Raji (cell line): Measurements from ENCODE around the gene POLD4.
A peak's percentile ranks its signal among the peaks of the same experiment; 100 is the strongest.

Experiments used
- POLR2A ChIP-seq: IDR thresholded peaks from 2 replicates; pipeline ENCODE4 v1.6.1; 2011; ENCODE audit warnings: low read depth, low read length, control low read depth; ENCODE audit not compliant: insufficient read depth

Gene POLD4

DNA sequence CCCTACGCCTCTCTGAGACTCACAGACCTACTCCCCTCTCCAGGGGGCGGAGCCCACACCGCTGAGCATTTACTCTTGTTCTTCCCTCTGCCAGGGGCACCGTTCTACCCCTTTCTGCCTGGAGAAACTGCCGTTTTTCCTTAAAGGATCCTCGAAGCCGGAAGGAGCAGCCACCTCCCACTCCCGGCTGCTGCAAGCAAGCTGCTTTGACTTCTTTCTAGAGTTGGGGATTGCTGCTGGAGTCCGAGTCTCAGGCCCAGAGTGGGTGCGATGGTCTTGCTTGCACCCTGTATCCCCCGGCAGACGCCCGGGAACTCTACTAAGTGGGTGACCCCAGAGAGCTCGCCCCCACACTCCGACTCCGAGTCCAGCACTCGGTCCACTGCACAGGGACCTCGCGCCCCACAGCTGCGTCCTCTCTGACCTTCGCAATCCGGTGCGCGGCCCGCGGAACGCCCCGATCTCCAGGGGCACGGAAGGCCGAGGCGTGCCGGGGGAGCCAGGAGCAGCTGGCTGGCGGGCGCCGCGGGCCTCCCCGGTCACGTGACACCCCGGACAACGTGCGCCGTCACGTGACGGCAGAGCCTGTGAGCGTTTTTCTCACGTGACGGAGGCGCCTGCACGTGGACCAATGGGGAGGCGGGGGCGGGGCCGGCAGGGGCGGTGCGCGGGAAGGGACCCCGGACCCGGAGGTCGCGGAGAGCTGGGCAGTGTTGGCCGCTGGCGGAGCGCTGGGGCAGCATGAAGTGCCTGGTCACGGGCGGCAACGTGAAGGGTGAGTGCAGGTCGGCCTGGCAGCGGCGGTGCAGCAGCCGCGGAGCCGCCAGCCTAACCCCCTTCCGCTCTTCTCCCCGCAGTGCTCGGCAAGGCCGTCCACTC lies 38.2 kb upstream of the POLD4 start, which contains the start of gene RAD9A:
Gene RAD9A, plus strand, starts transcription at position 683 of the 879 bp plus-strand sequence. Its CDS starts 59 bp downstream, at position 742.
- TF ChIP-seq POLR2A, result peak; percentile 86

DNA sequence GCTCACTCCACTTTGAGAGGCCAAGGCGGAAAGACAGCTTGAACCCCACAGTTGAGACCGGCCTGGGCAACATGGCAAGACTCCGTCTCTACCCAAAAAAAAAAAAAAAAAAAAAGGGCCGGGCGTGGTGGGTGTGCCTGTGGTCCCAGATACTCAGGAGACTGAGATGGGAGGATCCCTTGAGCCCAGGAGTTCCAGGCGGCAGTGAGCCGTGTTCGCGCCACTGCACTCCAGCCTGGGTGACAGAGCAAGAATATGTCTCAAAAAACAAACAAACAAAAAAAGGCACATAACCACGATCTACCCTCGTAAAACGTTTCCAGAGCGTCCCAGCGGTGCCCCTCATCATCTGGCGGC lies 37.6 kb upstream of the POLD4 start:
- no peak for TF ChIP-seq POLR2A

DNA sequence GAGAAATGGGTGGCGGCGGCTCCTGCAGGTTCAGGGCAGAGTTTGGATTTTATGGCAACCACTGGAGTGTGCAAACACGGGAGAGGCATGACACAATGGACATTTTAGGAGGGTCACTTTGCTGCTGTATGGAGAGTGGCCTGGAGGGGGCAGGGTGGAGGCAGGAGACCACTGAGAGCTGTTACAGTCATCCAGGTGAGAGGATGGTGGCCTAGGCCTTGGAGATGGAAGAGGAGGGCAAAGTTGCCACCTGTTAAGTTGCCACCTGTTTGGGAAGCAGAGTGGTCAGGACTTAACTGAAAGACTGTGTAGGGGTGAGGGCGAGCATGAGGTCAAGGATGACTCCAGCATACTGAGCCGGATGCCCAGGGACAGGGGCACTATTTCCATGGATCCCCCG lies 36.1 kb upstream of the POLD4 start:
- TF ChIP-seq POLR2A, result peak; percentile 5; the same call in 1 of the 2 replicates

DNA sequence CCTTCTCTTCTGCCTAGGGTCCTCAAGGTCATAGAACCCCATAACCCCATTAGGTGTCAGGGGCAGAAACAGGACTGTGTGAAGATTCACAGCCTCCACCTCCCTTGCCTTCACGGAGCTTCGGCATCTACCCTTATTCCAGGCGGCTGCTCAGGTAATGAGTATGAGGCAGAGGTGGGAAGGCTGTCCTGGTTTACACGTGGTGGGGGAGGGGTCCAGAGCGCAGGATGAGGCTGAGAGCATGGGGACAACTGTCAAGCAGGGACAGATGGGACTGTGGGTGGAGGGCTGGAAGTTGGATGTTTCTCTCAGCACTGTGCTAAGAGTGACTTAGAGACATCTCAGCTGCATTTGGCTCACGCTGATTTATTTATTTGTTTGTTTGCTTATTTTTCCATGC lies 34.2 kb upstream of the POLD4 start:
- TF ChIP-seq POLR2A, result no peak

DNA sequence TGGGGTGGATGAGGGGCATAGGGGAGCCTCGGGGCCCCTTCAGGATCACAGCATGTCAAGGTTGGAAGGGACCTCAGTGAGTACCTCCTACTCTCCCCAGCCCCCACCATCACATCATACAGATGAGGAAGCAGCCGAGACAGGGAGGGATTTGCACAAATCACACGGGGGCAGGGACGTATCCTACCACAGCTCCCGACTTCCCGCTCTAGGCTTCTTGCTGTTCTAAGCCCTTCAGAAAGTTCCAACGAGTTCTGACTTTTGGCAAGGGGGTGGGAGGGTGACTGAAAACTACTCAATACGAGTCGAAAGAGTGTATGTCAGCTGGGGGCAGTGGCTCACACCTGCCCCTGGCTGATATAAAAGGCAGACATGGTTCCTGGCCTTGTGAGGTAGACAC lies 33.7 kb upstream of the POLD4 start:
- no peak for TF ChIP-seq POLR2A

DNA sequence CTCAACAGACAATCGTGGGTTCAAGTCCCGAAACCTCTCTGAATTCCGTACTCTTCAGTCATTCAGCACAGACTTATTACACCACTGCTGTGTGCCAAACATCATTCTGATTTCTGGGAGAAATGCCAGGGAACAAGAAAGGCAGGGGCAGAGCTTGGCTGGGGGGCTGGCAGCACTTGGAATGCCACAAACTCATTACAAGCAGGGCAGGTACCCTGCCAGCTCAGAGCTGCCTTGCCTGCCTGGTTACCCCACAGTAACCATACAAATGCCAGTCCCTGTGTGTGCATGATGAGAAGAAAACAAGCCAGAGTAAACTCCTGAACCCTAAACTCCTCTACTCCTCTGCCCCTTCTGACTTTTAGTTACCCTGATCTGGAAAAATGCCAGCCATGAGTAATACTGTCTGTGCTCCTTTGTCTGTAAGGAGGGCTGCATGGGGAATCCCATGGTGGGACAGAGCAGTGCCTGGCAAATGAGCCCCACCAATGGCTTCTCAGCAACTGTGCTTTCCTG lies 31.6 kb upstream of the POLD4 start:
- no peak for TF ChIP-seq POLR2A

DNA sequence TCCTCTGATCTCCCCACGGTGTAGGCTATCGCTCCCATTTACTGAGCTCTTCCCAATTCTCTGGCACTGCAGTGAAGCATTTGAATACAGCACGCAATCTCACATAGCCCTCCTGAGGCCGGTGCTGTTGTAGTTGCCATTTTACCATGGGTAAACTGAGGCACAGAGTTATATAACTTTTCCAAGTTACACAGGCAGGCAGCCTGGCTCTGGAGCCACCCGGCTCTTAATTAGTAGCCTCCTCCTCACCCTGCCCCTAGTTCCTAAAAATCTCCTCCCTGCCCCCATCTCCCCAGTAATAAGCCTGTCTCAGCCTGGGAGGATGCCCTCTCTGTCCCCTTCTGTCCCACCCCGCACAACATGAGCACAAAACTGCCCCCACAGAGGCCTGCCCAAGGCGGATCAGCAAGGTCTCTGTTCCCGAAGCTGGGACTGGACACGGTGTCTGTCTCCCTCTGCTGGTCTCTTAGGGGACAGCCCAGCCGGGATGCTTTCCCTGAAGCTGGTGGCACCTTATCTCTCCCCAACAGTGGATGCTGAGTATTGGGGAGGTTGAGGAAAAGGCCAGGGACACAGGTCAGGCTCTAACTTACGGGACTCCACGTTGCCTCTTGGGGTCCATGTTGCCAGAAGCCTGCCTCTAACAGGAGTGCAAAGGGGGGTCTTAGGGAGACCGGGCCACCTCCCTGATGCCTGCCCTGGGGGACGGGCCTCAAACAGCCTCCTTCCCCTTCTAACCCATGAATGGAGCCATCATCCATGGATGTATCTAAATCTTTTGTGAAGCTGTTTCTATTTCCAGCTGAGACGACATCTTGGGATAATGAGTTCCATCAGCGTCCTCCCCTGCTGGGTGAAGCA lies 29.2 kb upstream of the POLD4 start:
- no peak for TF ChIP-seq POLR2A

DNA sequence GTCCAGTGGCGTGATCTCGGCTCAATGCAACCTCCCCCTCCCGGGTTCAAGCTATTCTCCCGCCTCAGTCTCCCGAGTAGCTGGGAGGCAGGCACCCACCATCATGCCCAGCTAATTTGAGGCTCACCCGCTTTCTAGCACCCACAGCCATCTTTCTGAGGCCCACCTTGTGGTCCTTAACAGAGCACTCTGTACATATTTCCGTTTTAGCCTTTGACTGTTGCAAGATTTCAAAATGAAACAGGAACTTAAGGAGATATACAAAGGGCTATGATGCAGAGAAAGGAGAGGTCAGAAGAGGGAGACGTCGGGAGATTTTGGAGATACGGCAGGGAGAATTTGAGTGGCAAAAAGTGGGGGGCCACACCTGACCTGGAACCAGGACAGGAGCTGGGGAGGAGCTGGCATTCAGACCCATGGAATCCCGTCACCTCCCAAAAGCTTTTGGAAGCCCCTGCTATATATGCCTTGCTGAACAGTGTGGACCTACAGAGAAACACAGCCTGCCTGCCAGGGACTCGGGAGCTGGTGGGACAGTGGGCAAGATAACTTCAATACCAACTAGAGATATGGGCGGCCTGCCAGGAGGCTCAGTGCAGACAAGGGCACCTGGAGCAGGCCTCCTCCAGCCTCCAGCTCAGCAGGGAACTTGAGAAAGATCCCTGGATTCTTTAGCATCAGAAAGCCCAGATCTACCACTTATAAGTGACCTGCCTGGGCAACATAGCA lies 28.1 kb upstream of the POLD4 start:
- peak; percentile 58; the same call in 1 of the 2 replicates for TF ChIP-seq POLR2A

DNA sequence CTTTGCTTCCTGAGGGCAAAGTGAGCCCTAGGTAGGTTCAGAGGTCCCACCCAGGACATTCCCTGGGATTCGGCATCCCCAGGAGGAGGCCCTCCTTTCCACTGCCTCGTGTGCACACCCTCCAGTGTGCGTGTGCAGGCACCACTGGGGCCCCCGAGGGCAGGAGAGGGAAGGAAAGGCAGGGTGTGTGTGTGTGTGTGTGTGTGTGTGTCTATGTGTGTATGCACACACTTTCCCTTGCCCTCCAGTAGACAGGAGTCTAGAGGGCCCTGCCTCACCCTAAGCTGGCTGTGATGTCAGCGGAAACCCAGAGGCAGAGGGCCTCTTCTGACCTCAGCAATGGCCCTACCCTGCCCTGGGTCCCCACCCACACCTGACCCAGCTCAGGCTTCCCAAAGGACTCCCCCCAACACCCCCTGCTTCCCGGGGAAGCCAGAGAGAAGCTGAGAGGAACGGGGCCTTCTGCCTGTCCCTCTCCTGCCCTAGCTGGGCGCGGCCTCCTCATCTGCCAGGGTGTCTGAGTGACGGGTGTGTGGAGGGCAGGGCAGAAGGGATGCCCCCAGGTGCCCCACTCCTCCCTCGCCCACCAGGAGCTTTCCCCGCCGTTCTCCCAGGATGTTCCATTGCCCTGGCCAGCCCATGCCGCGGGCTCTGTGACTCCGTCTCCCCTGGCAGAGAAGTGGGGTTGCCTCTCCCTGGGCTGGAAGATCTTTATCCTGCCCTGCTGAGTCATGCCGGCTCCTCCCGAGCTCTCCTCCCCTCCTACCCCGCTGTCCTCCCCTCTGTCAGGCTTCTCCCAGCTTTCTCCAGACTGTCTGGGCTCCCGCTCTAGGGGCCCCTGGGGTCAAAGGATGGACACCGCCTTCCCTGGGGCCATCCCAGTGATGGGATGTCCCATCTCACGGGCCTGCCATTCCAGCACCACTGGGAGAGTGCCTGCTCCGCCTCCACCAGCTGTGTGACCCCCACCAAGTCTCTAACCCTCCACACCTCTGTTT lies 26.0 kb upstream of the POLD4 start:
- TF ChIP-seq POLR2A, result no peak

DNA sequence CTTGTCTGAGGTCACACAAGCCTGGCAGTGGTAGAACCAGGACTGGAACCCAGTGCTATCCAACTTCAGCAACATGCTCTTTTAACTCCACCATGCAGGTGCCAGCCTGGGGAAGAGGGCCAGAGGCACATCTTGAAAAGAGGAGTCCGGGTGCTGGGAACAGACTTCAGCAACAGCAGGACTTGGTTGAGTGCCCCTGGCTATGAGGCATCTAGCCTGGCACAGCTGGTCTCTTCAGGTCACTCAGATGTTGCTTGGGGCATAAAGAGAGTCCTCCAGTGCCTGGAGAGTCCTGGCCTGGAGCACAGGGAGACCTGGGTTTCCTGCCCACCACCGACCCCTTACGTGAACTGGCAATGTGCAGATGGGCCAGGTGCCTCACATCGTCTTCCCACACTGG lies 25.2 kb upstream of the POLD4 start:
- no peak for TF ChIP-seq POLR2A

DNA sequence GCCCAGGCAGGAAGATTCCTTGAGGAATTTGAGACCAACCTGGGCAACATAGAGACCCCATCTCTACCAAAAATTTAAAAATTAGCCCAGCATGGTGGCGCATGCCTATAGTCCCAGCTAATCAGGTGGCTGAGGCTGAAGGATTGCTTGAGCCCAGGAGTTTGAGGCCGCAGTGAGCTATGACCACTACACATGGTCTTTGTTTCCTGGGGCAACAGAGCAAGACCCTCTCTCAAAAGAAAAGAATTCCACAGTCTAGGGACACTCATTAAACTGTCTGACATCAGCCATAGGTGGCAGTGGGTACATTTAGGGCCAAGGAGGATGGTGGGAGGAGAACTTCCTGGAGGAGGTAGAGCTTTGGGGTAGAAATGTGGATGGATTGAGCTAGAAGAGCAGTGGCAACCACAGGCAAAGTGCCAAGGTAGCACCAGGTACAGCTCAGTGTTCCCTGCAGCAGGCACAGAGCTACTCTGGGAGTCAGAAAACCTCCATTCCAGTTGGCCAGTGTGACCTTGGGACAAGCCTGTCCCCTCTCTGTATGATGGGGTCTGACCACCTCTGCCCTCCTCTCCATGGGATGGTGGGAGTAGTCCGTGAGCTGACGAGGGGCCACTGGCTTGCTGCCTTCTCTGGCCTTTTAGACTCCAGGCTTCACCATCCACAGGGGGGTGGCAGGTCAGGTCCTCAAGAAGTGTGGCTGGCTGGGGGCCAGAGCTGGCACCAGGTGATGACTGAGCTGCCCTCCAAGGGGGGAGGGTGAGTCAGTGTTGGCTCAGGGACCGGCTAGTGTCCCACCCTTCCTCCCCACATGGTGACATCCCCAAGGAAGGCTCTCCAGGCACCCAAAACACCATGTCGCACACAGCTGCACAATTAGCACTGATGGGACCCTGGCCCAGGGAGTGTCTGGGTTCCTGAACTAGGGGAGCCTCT lies 23.8 kb upstream of the POLD4 start:
- TF ChIP-seq POLR2A, result no peak

DNA sequence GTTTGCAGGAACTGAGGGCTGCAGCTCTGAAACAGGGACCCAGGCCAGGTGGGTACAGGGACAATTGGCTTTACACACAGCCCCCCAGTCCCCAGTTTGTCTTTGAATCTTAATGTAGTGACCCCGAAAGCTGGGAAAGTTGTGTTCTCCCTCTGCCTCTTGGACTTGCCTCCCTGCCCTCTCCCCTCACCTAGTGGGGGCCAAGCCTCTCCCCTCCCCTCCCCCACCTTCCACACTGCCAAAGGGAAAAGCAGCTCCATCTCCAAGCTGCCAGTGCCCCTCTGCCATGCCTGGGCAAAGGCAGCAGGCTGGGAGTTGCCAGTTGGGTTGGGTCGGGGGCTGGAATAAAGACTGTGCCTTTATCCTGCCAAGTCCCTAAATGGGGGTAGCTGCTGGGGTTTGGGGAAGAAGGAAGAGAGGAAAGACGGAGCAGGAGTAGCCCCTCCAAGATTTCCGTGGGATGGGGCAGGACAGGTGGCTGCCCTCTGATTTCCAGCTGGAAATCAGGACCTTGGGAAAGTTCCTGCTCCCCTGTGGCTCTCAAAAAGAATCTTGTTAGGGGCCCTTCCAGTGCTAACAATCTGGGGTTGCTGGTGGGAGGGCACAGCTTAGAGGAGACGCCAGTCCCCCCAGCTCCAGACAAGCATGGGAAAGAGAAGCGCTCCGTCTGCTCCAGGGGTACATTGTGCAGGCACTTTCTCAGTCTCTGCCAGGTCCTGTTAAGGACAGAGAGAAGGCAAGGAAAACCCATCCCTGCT lies 22.9 kb upstream of the POLD4 start:
- TF ChIP-seq POLR2A, result no peak
